GM21737 (cell line): ENCODE data around the gene TRAIP.
"Not testable (repeated sequence)": the region's sequence is repeated elsewhere in the genome, so short reads cannot be mapped to it uniquely, and the experiment has no call there.

ENCODE experiments used
- ATAC-seq: cut with Tn5 transposase; IDR thresholded peaks from one replicate; pipeline ENCODE4 v1.9.1; 2021; ENCODE audit warnings: mild to moderate bottlenecking, moderate library complexity; ENCODE audit not compliant: unreplicated experiment

Gene TRAIP

GRCh38 chr3:49793486-49794085 is 62.8 kb downstream of the TRAIP start:
- no peak for ATAC-seq

- no peak for ATAC-seq
These were observed 63.8 kb downstream of the TRAIP start for GRCh38 chr3:49792371-49793150.

- no peak for ATAC-seq
These were observed 64.8 kb downstream of the TRAIP start for GRCh38 chr3:49791571-49791970.

- no peak for ATAC-seq
These were observed 65.5 kb downstream of the TRAIP start for GRCh38 chr3:49790626-49791411.

GRCh38 chr3:49788056-49788455 is 68.3 kb downstream of the TRAIP start:
- ATAC-seq = no peak

GRCh38 chr3:49787536-49787935 is 68.8 kb downstream of the TRAIP start:
- ATAC-seq = no peak

- no peak for ATAC-seq
These were observed 69.2 kb downstream of the TRAIP start for GRCh38 chr3:49787182-49787464.

- peak; percentile 96 for ATAC-seq
These were observed 69.8 kb downstream of the TRAIP start, which contains the start of gene IP6K1 for GRCh38 chr3:49786357-49787181. TSS of gene IP6K1 (minus strand) at chr3:49786542. CDS start at chr3:49748040, 38,502 bp downstream.

- peak; percentile 49 for ATAC-seq
These were observed 70.6 kb downstream of the TRAIP start for GRCh38 chr3:49785565-49786356.

- ATAC-seq = not testable (repeated sequence)
These were observed 74.1 kb downstream of the TRAIP start for GRCh38 chr3:49782277-49782676.

- no peak for ATAC-seq
These were observed 74.8 kb downstream of the TRAIP start for GRCh38 chr3:49781415-49782199.

- ATAC-seq = not testable (repeated sequence)
These were observed 75.4 kb downstream of the TRAIP start for GRCh38 chr3:49780975-49781365.

- ATAC-seq = no peak
These were observed 76.0 kb downstream of the TRAIP start for GRCh38 chr3:49780080-49780974.

- ATAC-seq = no peak
These were observed 76.8 kb downstream of the TRAIP start for GRCh38 chr3:49779358-49780079.
